NCI-H524 (cell line): ENCODE measurements around the gene CYB561A3.

Experiments
- DNase-seq, 2 experiments: peaks; one replicate each; lab custom pipeline; 2025; lab: John Stamatoyannopoulos, UW

The CYB561A3 gene

DNA sequence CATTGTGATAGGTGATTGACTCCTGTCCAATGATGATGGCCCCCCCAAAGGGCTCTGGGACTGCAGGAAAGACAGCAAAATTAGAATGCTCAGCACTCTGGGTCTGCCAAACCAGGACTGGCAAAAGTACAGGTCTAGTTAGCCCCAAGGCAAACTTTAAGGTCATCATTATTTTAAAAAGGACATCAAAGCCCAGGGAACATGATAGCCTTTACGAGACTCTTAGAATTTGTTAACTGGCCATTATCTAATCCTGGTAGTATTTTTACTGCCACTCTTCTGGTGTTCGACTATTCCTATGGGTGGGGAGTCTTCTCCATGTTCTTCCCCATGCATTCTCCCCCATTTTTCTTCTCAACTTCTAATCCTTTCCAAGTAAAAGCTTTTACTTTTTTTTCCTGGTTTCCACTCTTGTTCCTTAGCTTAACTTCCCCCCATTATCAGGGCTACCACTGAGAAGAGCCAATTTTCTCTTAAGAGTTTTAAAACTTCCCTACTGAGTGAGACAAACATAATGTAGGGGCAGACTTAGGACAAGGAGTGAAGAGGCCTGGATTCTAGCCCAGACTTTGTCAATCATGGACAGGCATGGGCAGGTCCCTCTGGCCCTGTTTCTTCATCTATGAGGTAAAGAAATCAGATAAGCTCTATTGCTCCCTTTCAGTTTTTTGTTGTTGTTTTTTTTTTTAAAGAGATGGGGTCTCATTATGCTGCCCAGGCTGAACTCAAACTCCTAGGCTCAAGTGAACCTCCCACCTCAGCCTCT, 35.9 kb downstream of the CYB561A3 start:
- no peak for DNase-seq

DNA sequence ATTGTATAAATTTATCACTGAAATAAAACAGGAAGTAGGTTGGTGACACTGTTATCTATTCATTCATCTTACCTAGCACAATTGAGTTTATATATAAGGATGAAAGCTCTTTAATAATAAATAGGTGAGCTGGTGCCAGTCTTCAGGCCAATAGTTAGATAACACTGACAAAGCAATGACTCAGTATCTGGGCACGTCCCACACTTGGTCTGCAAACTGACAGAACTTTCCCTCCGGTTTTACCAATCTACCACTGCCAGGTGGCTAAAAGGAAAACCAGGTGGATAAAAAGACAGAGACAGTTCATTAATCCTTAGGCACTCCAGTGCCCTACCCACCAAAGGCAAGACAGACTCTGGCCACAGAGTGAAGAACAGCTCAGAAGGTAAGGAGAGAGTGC, 46.4 kb downstream of the CYB561A3 start:
- DNase-seq: no peak

DNA sequence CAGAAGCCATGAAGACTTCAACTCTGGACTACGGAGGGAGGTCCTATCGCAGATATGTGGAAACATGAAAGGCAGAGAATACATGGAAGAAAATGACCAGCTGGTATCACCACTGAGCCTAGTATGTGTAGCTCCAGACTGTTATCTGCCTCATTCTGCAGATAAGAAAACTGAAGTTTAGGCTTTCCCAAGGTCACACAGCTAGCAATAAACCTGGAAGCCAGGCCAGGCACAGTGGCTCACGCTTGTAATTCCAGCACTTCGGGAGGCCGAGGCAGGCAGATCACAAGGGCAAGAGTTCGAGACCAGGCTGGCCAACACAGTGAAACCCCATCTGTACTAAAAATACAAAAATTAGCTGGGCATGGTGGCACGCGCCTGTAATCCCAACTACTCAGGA, 50.9 kb downstream of the CYB561A3 start:
- DNase-seq: no peak

DNA sequence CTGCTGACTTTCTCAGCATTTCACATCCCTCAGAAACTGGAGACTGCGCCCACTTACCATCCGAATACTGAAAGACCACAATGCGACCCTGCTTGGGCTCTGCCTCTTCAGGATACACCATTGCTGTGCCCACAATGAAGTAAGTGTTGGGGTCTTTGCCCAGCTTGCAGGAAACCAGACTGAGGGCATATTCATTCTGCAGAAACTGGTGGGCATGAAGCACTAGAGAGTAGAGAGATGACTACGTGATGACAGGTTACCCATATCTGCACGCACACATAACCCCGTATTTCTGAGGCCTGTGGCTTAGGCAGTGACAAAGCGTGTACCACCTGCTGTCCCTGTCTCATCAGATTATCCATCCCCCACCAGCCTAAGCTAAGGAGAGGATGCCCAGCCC, 51.9 kb downstream of the CYB561A3 start:
- no peak for DNase-seq

DNA sequence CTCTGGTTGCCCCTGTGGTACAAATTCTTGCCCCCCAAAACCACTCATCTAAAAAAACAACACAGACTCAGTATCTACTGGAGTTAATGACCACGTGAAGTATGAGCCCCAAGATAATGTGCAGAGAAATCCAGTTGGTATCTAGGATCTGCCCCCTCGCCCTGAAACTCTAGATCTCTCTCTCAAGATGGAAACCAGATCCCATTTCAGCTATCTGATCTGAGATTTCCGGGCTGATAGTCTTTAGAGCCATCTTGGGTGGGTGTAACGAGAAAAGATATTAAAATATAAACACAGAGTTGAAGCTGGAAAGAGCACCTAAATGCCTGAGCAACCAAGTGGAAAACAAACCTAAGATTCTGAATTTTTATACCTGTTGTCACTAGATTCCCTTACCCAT, 52.5 kb downstream of the CYB561A3 start:
- no peak for DNase-seq

DNA sequence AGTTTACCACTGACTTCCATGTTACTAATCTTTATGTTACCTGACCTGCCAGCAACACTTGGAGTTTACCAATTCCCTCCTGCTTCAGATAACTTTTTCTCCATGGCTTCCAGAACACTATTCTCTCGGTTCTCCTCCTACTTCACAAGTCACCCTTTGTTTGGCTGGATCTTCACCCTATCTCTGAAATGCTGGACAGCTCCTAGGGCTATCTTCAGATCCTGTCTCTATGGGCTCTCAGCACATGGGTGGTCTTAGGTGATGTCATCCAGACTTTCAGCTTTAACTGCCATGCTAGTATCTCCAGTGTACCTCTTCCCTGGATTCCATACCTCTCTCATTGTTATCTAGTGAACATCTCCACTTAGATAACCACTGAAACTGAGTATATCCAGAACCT, 54.3 kb downstream of the CYB561A3 start:
- DNase-seq: no peak

DNA sequence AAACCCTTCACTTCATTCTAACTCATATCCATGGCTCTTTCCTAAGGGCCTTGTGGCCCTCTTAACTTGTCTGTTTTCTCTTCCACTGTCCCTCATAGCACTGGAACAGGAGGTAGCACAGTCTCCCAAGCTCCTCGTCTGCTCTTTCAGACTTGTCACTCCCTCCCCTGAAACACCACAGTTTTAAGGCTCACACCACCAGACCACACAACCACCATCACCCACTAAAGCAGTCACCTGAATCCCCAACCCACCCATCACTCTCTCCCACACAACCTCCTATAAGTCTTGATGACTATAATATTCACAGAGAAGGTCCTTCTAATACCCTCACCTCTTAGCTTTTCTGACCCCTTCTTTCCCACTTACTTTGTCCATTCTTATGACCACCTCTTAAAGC, 55.5 kb downstream of the CYB561A3 start:
- no peak for DNase-seq

DNA sequence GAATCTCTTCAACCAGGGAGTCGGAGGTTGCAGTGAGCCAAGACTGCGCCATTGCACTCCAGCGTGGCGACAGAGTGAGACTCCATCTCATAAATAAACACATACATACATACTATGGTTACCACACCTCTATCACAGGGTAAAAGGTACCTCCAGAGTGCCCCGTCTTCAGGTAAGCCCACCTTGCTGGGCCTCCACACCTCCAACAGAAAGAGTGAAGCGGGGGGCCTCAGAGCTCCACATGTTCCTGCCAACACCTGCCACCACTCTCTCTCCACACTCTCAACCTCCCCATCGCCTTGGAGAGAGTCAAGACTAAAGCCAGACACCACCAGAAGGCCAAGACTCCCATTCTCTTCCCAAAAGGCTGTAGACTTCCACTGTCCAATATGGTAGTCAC, 56.3 kb downstream of the CYB561A3 start:
- DNase-seq: no peak

DNA sequence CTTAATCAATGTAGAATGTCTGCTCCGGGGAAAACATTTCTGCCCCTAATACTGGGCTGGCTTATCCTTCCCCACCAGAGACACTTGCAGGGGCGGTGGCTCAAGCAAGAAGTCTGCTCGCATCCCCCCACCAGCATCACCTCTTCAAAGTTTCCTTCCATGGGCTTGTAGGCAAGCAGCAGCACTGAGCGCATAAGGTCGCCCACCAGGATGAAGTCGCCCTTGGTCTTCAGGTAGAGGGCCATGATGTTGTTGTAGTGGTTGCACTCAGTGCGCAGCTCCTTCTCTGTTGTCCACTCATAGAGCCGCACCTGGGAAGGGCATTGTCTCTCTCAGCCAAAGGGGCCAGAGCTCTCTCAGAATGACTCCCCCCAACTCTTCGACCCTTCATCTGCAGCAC, 58.0 kb downstream of the CYB561A3 start:
- no peak for DNase-seq

DNA sequence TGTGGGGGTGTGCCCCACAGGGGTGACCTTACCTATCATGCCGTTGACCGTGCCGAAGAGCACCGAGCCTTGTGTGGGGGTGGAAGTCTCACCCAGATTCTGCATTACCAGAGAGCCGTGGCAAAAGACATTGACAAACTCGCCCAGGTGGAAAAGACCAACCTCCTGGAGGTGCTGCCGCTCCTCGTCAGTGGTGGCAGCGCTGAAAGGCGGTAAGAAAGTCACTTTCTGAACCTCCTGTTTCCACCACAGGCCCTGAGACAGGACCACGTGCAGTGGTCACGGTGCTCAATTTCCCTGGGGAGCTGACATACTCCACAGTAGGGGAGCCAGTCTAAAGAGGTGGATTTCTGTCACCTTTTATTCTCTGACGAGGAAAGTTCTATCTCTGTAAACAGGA, 59.1 kb downstream of the CYB561A3 start:
- DNase-seq: no peak
